GM18873 (cell line): ENCODE measurements around the gene C4B.
"Not testable (repeated sequence)": the region's sequence is repeated elsewhere in the genome, so short reads cannot be mapped to it uniquely, and the experiment has no call there.

Source experiments
- ATAC-seq: cut with Tn5 transposase; IDR thresholded peaks from one replicate; pipeline ENCODE4 v1.9.1; 2021; ENCODE audit warnings: mild to moderate bottlenecking, moderate library complexity, moderate number of reproducible peaks; ENCODE audit not compliant: unreplicated experiment, low FRiP score

Gene C4B

GRCh38 chr6:32014547-32014946 is at the start of gene C4B:
C4B (plus strand) TSS chr6:32014795; CDS start chr6:32014846, 51 bp downstream.
- ATAC-seq, result not testable (repeated sequence)

GRCh38 chr6:31965700-31966099 is 48.9 kb upstream of the C4B start:
- no peak for ATAC-seq

- no peak for ATAC-seq
These were observed 48.1 kb upstream of the C4B start for GRCh38 chr6:31966506-31966905.

- ATAC-seq, result no peak
These were observed 47.3 kb upstream of the C4B start for GRCh38 chr6:31966997-31967925.

GRCh38 chr6:31967926-31968320 is 46.7 kb upstream of the C4B start:
- no peak for ATAC-seq

- ATAC-seq, result no peak
These were observed 46.3 kb upstream of the C4B start for GRCh38 chr6:31968326-31968725.

- no peak for ATAC-seq
These were observed 45.5 kb upstream of the C4B start for GRCh38 chr6:31968791-31969711.

GRCh38 chr6:31969712-31970603 is 44.6 kb upstream of the C4B start:
- ATAC-seq, result no peak

- no peak for ATAC-seq
These were observed 43.9 kb upstream of the C4B start for GRCh38 chr6:31970604-31971271.

- no peak for ATAC-seq
These were observed 43.2 kb upstream of the C4B start for GRCh38 chr6:31971279-31971992.

GRCh38 chr6:31971993-31972708 is 42.4 kb upstream of the C4B start, which contains the start of gene DXO:
DXO (minus strand) TSS chr6:31972138; CDS start chr6:31971675, 463 bp downstream.
- peak; percentile 75 for ATAC-seq

GRCh38 chr6:31972709-31973350 is 41.8 kb upstream of the C4B start:
- no peak for ATAC-seq

- not testable (repeated sequence) for ATAC-seq
These were observed 38.5 kb upstream of the C4B start for GRCh38 chr6:31976065-31976464.

- no peak for ATAC-seq
These were observed 36.7 kb upstream of the C4B start for GRCh38 chr6:31977816-31978431.

- no peak for ATAC-seq
These were observed 35.8 kb upstream of the C4B start for GRCh38 chr6:31978831-31979230.

- ATAC-seq, result no peak
These were observed 35.2 kb upstream of the C4B start for GRCh38 chr6:31979238-31979898.
